Keratinocyte (primary cell): ENCODE results near the gene NCAPD3. TPM values are rescaled to one million over a fixed set of nuclear protein-coding genes. Genes with fewer than 3 reads are reported as not detected.

Experiments used
- DNase-seq: peaks from one replicate; pipeline ENCODE4 v3.0.0-alpha.2; 2011; ENCODE audit warnings: low read depth, missing footprints, low spot score
- FAIRE-seq: peaks from 2 replicates; lab custom pipeline; 2011; peaks lifted over from hg19 to GRCh38; lab: Jason Lieb, UNC
- H2AFZ ChIP-seq: 2 replicates; pipeline ENCODE4 v1.6.0; 2012; ENCODE audit warnings: low read length, control low read depth, inconsistent platforms; ENCODE audit not compliant: control insufficient read depth
- H3K27ac ChIP-seq: 2 replicates; pipeline ENCODE4 v1.5.1; 2011; ENCODE audit warnings: low read length; ENCODE audit not compliant: control insufficient read depth, insufficient read depth
- H3K27me3 ChIP-seq: 3 replicates; pipeline ENCODE4 v1.6.0; 2011; ENCODE audit warnings: low read length; ENCODE audit not compliant: control insufficient read depth, insufficient read depth; ENCODE audit errors: extremely low read depth
- H3K36me3 ChIP-seq, 2 experiments: 2 replicates in 1 of 2; 3 replicates in 1 of 2; pipeline ENCODE4 v1.5.1; 2011; ENCODE audit warnings: low read length in 2 of 2, mild to moderate bottlenecking in 1 of 2; ENCODE audit not compliant: control insufficient read depth in 2 of 2, insufficient read depth in 2 of 2; ENCODE audit errors: extremely low read depth in 1 of 2
- H3K4me1 ChIP-seq: 3 replicates; pipeline ENCODE4 v1.5.1; 2011; ENCODE audit warnings: low read length; ENCODE audit not compliant: control insufficient read depth, insufficient read depth; ENCODE audit errors: extremely low read depth
- H3K4me2 ChIP-seq: 3 replicates; pipeline ENCODE4 v1.6.0; 2011; ENCODE audit warnings: low read depth, low read length; ENCODE audit not compliant: control insufficient read depth, insufficient read depth; ENCODE audit errors: extremely low read depth
- H3K4me3 ChIP-seq, 3 experiments: fragments of 200-600 bp in 1 of 3; sonication (generic) in 1 of 3; 2 replicates in 2 of 3; 3 replicates in 1 of 3; pipeline ENCODE4 v1.5.1; 2011 to 2016; ENCODE audit warnings: low read length in 3 of 3, mild to moderate bottlenecking in 3 of 3, control low read depth in 2 of 3, inconsistent platforms in 1 of 3, low read depth in 1 of 3, mixed read lengths in 1 of 3, mixed run types in 1 of 3, moderate library complexity in 1 of 3; ENCODE audit not compliant: control insufficient read depth in 2 of 3, insufficient read depth in 2 of 3; ENCODE audit errors: extremely low read depth in 1 of 3
- H3K79me2 ChIP-seq: 2 replicates; pipeline ENCODE4 v1.6.0; 2012; ENCODE audit warnings: low read length; ENCODE audit not compliant: control insufficient read depth, insufficient read depth
- H3K9ac ChIP-seq: 3 replicates; pipeline ENCODE4 v1.6.0; 2011; ENCODE audit warnings: low read length; ENCODE audit not compliant: control insufficient read depth, insufficient read depth; ENCODE audit errors: extremely low read depth
- H3K9me1 ChIP-seq: 3 replicates; pipeline ENCODE4 v1.6.0; 2011; ENCODE audit warnings: low read length; ENCODE audit not compliant: control insufficient read depth, insufficient read depth; ENCODE audit errors: extremely low read depth
- H3K9me3 ChIP-seq: 2 replicates; pipeline ENCODE4 v1.5.1; 2012; ENCODE audit warnings: low read depth, low read length; ENCODE audit not compliant: control insufficient read depth
- H4K20me1 ChIP-seq: 3 replicates; pipeline ENCODE4 v1.6.0; 2011; ENCODE audit warnings: low read length; ENCODE audit not compliant: control insufficient read depth, insufficient read depth; ENCODE audit errors: extremely low read depth
- CTCF ChIP-seq, 3 experiments: IDR thresholded peaks in 1 of 3; conservative IDR thresholded peaks in 1 of 3; optimal IDR thresholded peaks in 1 of 3; 2 replicates in 2 of 3; 3 replicates in 1 of 3; pipeline versions ENCODE3 to v1.5.1; 2011; ENCODE audit warnings: low read length in 3 of 3, mild to moderate bottlenecking in 3 of 3, moderate library complexity in 2 of 3, control low read depth in 1 of 3, inconsistent platforms in 1 of 3; ENCODE audit not compliant: insufficient read depth in 2 of 3; ENCODE audit errors: extremely low read depth in 1 of 3
- EZH2 ChIP-seq: IDR thresholded peaks from one replicate; pipeline ENCODE4 v1.6.1; 2012; ENCODE audit warnings: inconsistent platforms, mild to moderate bottlenecking, low read length, moderate library complexity
- dilution Hi-C: fragments of 300-500 bp; cut with MboI; formaldehyde crosslinking; loops from one replicate; pipeline ENCODE4 v1.7.0; 2020; ENCODE audit warnings: low sequenced_read_pairs; ENCODE audit not compliant: extremely low pct_ligation_motif_present
- polyA plus RNA-seq, 5 experiments: library from polyadenylated mRNA; depleted of rRNA in 3 of 5; stranded (reverse) in 3 of 5; stranded (forward) in 1 of 5; unstranded in 1 of 5; fragments of >200 nt; gene quantifications; 1 replicate in 1 of 5; 2 replicates in 3 of 5; 3 replicates in 1 of 5; pipeline versions ENCODE4 v1.2.1 to v1.2.3, GENCODE V29; 2011 to 2012; ENCODE audit warnings: missing spikeins in 2 of 5, low read depth in 1 of 5, low replicate concordance in 1 of 5

The NCAPD3 gene
- polyA plus RNA-seq, 1 donor (not counting 4 experiments of a cell fraction or from before 2014, with no cell fraction given), result 23.0 TPM

- Histone ChIP-seq H3K4me3 (no peak overlapping the region), H3K27me3 (no peaks in the 10 kb centered on the region), H3K9me1 (no peaks in the 10 kb centered on the region), H3K79me2 (no peaks in the 10 kb centered on the region), H4K20me1 (no peaks in the 10 kb centered on the region), H3K4me2 (no peak overlapping the region), H2AFZ (no peak overlapping the region), H3K9ac (no peak overlapping the region), H3K4me1 (no peaks in the 10 kb centered on the region), H3K36me3 (peaks cover 18 to 25% of the 10 kb centered on the region in 2 experiments), H3K27ac (no peak overlapping the region), H3K9me3 (no peaks in the 10 kb centered on the region)
- no peak for DNase-seq
- FAIRE-seq, result no peak
- TF ChIP-seq EZH2, result no peak
- no peak for TF ChIP-seq CTCF (optimal IDR thresholded peaks at IDR 0.05 in 1 of 3, IDR thresholded peaks at IDR 0.05 in 1 of 3, conservative IDR thresholded peaks at IDR 0.05 in 1 of 3; ENCODE audit: extremely low read depth in 1 of 3, insufficient read depth in 2 of 3, low read length in 3 of 3)
- dilution Hi-C loops, result no loop called here
Measured at GRCh38 chr11:134170177-134170918, 53.4 kb downstream of the NCAPD3 start.

- Histone ChIP-seq H3K27ac (no peak overlapping the region), H3K4me3 (no peak overlapping the region), H3K4me2 (no peak overlapping the region), H3K27me3 (no peaks in the 10 kb centered on the region), H3K9me3 (no peaks in the 10 kb centered on the region), H3K4me1 (no peaks in the 10 kb centered on the region), H3K36me3 (peaks cover 22 to 34% of the 10 kb centered on the region in 2 experiments), H3K9me1 (no peaks in the 10 kb centered on the region), H2AFZ (no peak overlapping the region), H3K79me2 (no peaks in the 10 kb centered on the region), H4K20me1 (no peaks in the 10 kb centered on the region), H3K9ac (no peak overlapping the region)
- FAIRE-seq (no peak), DNase-seq (no peak)
- TF ChIP-seq CTCF (optimal IDR thresholded peaks at IDR 0.05 in 1 of 3, IDR thresholded peaks at IDR 0.05 in 1 of 3, conservative IDR thresholded peaks at IDR 0.05 in 1 of 3; ENCODE audit: extremely low read depth in 1 of 3, insufficient read depth in 2 of 3, low read length in 3 of 3) (no peak), EZH2 (no peak)
- dilution Hi-C loops, result no loop called here
Measured at GRCh38 chr11:134164490-134165370, 59.0 kb downstream of the NCAPD3 start.
